ENCODE data around the gene CCDC178. TPM values are rescaled to one million over a fixed set of nuclear protein-coding genes. Genes with fewer than 3 reads are reported as not detected.
"Not testable (repeated sequence)": the region's sequence is repeated elsewhere in the genome, so short reads cannot be mapped to it uniquely, and the experiment has no call there.

CCDC178 gene
- polyA plus RNA-seq, 10 donors = 0.43 to 1.6 (median 0.74) TPM

DNA sequence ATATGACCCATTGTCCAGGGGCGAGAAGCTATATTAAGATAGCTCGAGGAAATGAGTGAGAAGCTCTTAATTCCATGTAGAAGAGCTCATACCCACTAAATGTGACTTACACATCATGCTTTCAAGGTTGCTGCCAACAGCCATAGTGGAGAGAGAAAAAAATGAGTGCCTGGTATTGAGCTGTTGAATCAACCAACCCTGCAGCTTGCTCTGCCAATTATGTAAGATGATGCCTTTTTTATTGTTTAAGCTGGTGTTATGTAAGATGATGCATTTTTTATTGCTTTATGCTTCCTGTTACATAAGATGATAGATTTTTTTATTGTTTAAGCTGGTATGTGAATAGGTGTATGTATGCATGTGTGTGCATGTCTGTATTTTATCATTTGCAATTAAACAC lies 228.2 kb downstream of the CCDC178 start:
- DNase-seq = no peak

DNA sequence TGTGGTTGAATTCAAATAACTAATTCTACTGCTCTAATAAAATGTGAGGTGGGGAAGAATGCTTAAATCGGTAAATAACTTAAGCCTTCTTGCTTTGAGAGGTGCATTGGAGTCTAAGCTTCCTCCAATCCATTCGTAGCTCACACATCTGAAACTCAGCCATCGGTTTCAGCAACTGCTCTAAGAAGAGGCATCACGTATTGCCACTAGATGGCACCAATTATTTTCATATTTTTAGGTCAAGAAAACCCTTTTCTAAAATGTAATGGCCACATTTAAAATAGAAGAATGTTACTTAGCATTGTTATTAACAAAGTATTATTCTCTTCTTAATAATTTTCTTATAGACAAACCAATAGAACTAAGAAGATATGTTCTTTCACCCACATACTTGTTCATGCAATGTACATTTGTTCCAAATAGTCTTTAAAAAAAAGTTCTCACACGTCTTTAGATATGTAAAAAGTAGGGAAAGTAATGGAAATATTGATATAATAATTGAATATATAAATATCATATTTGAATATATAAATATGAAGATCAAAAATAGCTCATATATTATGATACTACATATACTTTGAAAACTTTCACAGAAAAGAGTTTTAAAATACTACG lies 229.8 kb downstream of the CCDC178 start:
- DNase-seq = peak in 2 of 3 donors; percentile 22 to 30

DNA sequence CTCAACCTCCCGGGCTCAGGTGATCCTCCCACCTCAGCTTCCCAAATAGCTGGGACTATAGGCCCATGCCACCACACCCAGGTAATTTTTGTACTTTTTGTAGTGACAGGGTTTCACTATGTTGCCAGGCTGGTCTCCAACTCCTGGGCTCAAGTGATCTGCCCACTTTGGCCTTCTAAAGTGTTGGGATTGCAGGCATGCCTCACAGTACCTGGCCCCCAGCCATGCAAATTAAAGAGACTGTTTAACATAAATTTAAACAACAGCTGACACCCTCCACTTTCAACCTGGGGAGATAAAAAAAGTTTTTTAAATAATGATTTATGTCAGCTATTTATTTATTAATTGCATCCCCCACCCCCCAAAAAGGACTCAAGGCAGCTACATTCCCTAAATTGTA lies 234.7 kb downstream of the CCDC178 start:
- DNase-seq = no peak

DNA sequence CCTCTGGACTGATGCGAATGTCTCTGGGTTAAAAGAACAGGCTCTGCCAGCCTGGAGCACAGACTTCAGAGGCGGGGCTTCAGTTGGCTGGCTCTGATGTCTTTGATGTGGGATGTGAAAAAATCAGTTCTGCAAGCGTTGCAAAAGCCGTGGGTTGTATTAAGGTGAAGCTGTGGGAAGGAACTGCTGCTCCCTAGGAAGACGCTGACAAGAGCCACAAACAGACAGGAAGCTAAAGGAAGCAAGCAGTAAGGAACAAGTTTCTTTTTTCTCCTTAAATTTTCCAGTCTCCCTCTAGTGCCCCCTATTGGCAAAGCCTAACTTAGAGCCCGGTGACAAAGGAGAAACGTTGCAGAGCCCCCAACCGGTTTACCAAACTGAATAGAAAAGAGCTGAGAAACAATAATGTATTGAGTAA lies 239.0 kb downstream of the CCDC178 start:
- peak; percentile 19 to 66 (median 48) for DNase-seq

DNA sequence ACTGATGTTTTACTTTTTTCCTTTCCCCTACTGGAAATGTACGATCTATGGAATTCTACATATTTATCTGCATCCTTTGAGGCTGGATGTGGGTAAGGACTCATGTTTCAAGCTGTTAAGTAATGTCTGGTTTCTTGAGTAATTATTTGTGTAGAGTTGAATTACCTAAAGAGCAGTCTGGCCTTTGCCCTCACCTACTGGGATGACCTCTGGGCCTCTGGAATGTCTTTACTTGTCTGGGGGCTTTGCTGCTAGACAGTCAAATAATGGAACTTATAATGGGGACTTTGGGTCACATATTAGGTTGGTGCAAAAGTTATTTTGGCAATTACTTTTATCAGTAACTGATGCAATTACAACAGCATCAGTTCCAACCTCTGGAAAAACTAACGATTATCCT lies 244.7 kb downstream of the CCDC178 start:
- no peak for DNase-seq

DNA sequence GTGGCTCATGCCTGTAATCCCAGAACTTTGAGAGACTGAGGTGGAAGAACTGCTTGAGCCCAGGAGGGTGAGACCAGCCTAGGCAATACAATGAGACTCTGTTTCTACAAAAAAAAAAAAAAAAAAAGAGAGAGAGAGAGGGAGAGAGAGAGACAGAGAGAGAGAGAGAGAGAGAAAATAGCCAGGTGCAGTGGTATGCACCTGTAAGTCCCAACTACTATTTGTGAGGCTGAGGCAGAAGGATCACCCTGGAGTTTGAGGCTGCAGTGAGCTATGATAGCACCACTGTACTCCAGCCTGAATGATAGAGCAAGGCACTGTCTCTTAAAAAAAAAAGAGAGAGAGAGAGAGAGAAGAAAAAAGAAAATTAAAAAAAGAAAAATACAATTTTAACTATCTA lies 245.7 kb downstream of the CCDC178 start:
- no peak for DNase-seq

DNA sequence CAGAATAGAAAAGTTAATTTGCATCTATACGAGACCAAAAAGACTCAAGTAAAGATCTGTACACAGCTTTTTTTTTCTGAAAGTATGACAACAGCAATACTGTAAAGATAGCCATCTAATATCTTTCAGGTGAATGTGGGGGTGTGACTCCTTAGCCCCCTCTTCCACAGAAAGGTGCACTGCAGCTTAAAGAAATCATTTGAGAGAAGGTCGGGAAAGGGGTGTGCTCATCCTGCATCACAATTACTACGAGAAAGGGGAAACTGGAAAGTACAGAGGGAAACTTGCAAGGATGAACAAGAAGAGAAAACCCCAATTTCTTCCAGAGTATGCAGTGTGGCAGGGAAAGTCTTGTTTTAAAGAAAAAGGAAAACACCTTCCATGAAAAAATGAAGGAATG lies 255.6 kb downstream of the CCDC178 start:
- DNase-seq = no peak

DNA sequence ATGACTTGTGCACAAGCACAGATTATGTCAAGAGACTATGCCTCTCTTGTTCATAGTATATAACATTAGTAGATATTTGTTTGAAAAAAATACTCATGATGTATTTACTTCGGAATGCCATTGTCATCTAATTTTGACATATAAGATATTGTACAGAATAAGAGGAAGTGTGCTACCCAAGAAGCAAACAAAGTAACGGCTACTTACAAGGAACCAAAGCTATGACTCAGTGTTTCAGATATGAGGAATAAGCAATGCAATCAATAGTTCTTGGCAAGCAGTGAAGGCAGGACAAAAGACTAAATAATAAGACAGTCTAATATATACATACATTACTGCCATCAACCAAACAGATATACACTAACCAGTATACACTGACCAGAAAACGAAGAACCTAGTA lies 256.3 kb downstream of the CCDC178 start:
- DNase-seq = no peak

DNA sequence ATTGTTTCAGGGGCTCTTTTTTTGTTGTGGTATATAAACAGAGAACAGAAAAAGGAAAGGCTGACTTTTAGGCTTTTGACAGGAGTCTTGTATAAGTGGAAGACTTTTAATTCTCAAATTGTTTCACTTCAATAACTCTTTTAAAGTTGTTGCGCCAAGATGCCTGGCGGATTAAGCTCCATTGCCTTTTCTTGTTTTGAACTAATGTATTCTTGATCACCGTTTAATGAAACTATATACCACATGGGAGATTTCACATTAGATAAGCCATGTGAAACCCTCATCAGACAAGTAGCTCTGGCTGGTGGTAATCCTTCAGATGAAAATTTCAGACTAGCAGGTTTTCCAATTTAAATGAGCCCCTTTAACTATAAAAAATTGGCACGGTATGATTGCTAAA lies 257.4 kb downstream of the CCDC178 start:
- DNase-seq = no peak

DNA sequence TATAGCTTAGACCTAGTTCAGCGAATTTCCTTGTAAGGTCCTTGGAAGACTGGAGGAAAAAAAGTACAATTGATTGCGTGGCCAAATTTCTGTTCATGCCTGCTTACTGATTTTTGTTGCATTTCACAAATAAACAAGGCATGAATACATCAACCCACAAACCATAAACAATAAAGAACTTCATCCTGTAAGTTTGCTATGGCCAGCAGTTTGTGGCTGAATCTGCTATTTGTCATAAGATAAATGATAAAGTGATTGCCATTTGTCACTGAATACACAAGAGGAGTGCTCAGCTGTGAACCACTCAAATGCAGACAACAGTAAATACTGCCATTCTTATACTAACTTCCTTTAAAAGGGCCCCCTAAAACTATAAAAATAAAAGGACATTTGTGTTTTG lies 259.5 kb downstream of the CCDC178 start:
- no peak for DNase-seq

DNA sequence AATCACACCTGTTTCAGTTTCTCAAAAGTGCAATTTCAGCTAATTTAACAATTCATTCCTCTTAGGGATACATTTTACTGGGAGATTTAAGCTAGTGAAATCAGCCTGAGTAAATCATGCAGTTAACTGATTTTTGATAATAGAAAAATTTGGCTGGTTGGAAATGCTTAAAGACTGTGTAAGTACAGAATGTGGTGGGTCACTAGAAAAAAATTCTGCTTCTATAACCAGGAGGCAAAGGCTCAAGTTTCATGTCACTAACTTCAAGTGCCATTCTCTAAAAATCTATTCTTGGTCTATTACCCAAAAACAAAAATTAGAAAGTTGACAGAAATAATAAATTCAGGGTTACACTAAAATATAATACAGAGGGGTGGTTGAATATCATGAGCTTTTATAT lies 271.3 kb downstream of the CCDC178 start:
- DNase-seq = no peak

DNA sequence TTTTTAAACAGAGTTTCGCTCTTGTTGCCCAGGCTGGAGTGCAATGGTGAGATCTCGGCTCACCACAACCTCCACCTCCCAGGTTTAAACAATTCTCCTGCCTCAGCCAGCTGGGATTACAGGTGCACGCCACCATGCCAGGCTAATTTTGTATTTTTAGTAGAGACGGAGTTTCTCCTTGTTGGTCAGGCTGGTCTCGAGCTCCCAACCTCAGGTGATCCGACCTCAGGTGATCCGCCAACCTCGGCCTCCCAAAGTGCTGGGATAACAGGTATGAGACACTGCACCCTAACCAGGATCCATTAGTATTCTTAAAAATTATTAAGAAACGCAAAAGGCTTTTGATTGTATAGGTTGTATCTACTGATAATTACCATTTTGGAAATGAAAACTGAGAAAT lies 276.4 kb downstream of the CCDC178 start:
- not testable (repeated sequence) for DNase-seq

DNA sequence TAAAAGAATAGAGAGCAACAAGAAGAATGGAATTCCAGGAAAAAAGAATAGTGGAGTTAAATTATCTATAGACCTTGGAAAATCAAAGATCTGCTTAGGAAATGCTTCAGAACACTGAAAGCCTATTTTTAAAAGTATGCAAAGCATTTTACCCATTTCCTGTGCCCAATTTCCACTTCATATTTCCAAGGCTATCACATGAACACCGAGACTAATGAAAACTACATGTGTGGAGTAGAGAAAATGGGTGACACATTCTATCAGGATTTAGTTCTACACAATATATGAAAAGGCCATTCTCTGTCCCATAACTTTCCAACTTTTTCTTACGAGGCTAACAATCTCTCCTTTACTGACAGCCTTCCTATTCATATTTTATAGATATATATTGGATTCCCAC lies 279.4 kb downstream of the CCDC178 start:
- peak in 1 of 3 donors; percentile 14 for DNase-seq

DNA sequence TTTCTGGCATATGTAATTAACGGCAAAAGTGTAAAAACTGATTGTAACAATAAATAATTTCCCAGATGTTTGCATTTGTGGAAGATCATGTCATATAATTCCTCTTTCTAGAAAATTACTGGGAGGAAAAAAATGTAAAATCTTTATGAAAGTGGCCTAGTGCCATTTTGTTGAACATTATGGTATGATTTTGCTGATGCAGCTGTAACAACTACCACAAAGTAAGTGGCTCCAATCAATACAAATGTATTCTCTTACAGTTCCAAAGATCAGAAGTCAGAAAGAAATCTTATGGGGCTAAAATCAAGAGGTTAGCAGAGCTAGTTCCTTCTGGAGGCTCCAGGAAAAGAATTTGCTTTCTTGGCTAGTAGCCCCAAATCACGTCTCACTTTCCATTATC lies 281.4 kb downstream of the CCDC178 start:
- DNase-seq = no peak

DNA sequence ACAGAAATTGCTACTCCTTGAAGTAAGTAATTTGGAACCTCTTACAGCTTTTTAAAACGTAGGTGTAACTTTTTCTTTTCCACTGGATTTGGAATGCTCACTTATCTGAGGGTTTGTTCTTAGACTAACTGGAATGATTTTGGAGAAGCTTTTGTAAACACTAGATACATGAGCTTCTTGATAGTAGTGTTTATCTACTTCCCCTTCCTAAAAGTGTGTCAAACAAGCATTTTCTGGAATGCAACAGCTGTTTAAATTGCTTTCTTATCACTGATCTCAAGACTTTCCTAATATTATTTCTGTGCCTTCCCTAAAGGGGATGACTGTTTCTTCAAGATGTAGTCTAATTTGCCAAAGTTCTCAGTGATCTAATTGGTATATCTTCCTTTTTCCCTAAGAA lies 282.6 kb downstream of the CCDC178 start:
- DNase-seq = no peak

DNA sequence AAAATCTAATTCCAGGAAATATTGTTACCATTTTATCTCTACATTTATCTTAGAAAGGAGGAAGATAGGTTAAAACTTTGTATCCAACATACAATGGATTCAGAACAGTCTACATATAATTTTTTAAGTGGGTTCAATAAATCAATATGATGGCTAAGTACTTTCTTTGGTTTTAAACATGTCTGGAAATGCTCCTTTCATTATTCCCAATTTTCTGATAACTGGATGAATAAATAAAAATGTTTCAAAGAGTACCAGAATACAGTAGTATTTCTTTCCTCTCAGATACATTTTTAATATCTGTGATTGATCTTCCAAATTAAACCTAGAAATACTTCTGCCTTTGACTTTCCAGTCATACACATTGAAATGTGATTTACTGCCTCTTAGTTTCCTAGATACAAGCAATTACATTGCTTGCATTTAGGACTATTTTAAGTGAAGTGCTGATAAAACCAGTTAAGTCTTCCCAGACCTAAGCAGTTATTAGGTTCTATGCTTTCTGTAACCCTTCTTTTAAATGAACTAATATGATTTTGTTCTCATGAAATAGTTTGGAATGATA lies 283.5 kb downstream of the CCDC178 start:
- DNase-seq = no peak

DNA sequence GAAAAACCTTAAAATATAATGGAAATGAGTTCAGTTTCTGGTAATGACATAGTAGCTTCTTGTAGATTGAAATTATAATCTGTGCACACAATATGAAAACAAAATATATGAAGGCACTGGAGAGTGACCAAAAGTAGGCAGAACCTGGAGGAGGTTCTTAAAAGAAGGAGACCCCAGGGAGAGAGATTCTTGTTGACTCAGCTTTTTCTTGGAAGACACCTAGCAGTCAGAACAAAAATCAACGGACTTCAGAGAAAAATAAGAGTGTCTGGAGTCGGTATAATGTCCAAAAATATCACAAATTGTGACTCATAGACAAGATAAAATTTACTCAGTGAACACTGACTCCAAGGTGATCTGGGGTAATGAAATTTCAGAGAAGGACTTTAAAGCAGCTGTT lies 286.5 kb downstream of the CCDC178 start:
- DNase-seq = no peak

DNA sequence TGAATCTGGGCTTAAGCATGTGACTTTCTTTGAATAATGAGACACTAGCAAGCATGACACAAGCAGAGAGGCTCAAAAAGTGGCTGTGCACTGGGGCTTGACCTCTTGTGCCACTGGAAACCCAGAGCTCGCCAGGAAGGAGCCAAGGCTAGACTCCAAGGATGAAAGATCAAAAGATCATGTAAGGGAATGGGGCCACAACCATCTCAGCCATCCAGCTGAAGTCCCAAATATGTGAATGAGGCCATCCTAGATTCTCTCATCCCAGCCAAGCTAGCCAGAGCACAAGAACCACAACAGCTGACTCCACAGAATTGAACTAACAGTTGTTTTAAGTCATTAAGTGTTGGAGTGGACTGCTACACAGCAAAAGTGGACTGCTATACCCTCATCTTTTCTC lies 288.1 kb downstream of the CCDC178 start:
- no peak for DNase-seq

DNA sequence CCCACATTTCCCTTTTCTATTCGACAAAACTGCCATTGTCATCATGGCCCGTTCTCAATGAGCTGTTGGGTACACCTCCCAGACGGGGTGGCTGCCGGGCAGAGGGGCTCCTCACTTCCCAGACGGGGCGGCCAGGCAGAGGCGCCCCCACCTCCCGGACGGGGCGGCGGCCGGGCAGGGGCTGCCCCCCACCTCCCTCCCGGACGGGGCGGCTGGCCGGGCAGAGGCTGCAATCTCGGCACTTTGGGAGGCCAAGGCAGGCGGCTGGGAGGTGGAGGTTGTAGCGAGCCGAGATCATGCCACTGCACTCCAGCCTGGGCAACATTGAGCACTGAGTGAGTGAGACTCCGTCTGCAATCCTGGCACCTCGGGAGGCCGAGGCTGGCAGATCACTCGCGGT lies 292.7 kb downstream of the CCDC178 start:
- not testable (repeated sequence) for DNase-seq

DNA sequence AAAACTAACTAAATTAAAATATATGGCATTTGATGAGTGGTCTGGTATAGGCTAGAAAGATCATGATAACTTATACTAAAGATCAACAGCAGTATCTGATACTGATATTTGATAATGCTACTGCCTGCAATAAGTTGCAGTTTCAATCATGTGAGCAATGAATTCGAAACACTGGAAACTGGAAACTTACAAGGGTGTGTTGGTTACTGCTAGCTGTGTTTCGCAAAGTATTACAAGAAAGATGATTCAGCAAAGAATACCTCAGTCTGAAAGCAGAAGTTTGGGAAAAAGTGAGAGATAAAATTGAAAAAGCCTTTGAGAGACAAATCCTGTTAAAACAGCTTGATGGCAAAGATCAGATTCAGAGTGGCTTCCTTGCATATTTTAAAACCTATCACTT lies 294.5 kb downstream of the CCDC178 start:
- no peak for DNase-seq

DNA sequence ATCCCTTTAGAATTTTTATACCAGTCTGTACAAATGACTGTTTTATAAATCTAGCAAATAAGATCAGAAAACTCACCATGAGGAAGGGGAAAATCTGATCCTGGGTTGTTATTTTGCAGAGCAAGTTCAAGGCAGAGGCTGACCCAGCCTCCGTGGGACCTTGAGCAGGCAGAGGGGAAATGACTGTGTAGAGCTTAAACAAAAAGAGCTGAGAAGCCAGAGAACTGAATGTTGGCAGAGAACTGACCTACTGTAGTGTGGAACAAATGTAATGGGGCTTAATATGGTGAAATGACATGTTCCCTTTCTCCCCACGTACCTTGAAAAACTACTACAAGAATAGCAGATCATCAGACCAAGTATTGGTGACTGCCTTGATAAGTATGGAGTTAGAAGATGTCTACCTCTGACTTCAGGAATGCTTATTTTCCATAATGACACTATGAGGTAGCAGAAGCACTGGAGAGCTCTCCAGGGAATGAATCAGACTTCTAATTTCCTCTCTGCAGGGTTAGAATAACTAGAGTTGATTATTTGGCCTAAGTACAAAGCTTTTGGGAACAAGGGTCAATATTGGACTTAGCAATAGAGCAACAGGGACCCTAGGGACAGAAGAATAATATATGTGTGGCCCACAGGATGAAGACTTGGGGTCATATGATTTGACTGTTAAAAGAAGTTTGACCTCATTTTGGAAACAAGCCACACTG lies 304.4 kb downstream of the CCDC178 start:
- no peak for DNase-seq

DNA sequence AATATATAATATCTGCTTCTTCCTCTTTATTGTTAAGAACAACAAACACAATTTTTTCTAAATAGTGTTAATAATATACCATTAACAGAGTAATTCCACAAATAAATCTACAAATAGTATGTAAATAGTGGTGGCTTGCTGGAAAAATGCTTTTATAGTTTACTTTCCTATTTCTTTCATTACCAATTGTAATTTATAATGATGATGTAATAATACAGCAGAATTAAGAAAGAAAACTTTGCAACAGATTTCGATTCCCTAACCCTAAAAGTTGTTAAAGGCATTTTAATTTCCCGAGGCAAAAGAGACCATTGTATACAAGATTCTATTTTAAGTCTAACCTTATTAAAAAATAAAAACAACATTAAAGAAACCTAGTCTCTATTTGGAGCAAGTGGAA lies 307.9 kb downstream of the CCDC178 start:
- no peak for DNase-seq

DNA sequence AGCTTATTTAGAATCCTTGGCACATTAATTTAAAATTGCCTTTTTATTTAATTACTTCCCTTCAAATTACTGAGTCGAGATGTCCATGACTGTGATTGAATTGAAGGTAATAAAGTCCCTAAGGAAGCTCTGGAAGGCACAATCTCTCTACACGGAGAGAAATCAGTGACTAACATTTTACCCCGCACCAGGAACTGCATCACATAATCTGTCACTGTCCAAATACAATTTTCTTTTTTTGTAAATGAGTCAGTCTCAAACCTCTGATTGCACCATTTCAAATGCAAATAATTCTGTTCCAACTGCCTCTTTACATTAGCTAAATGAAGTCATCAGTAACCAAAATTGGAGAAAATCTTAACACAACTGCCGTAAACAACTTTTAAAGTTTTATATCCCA lies 311.9 kb downstream of the CCDC178 start:
- no peak for DNase-seq
